HCT116 (cell line): ENCODE measurements around the gene TDRD12. TPM values are rescaled to one million over a fixed set of nuclear protein-coding genes. Genes with fewer than 3 reads are reported as not detected.
A peak's percentile ranks its signal among the peaks of the same experiment; 100 is the strongest.

Source experiments
- ATAC-seq: fragments of 200-7000 bp; cut with Tn5 transposase; 2 replicates; pipeline ENCODE4 v1.9.1; 2020; ENCODE audit warnings: mild to moderate bottlenecking, moderate library complexity
- Bru-seq: library from RNA; stranded (reverse); fragments of 400-500 nt; gene quantifications from one replicate; lab custom pipeline; 2021; lab: Mats Ljungman, UMichigan
- BruChase-seq, 2 experiments: library from RNA; stranded (reverse); fragments of 400-500 nt; gene quantifications; one replicate each; lab custom pipeline; 2021; lab: Mats Ljungman, UMichigan
- BruUV-seq: library from RNA; stranded (reverse); fragments of 400-500 nt; replicated peaks from 2 replicates; lab custom pipeline; 2021; lab: Mats Ljungman, UMichigan
- CTCF ChIA-PET: fragments of 300-600 bp; sonication (Branson Sonifier 250); formaldehyde crosslinking; loops from one replicate; lab custom pipeline; 2021; ENCODE audit warnings: antibody characterized with exemption; lab: Charles Lee
- POLR2A ChIA-PET: fragments of 300-600, 350-600 bp; sonication (Branson Sonifier 250); formaldehyde crosslinking; loops from one replicate; lab custom pipeline; 2021; ENCODE audit warnings: antibody characterized with exemption; lab: Charles Lee
- RAD21 ChIA-PET, 2 experiments: fragments of 300-600 bp; sonication (Branson Sonifier 250); formaldehyde crosslinking; loops; one replicate each; lab custom pipeline; 2023; ENCODE audit warnings: low total read pairs in 2 of 2; ENCODE audit not compliant: uncharacterized antibody in 2 of 2, unreplicated experiment in 2 of 2, low non-redundant PET in 1 of 2; lab: Charles Lee
- DNase-seq: peaks from one replicate; pipeline ENCODE4 v3.0.0-alpha.2; 2010; ENCODE audit warnings: low read depth, low spot score
- H2AFZ ChIP-seq: fragments of 200-600 bp; shearing (Covaris generic), sonication (generic); 2 replicates; pipeline ENCODE4 v1.6.1; 2017; ENCODE audit warnings: low read depth, mixed run types, mixed read lengths, antibody characterized with exemption, low read length; ENCODE audit not compliant: poor library complexity, severe bottlenecking
- H3K27ac ChIP-seq: 2 replicates; pipeline ENCODE4 v1.5.1; 2012; ENCODE audit warnings: low read depth, low read length
- H3K27me3 ChIP-seq: fragments of 200-600 bp; sonication (generic); 2 replicates; pipeline ENCODE4 v1.6.1; 2016; ENCODE audit warnings: mixed run types, low read length, mixed read lengths; ENCODE audit not compliant: insufficient read depth
- H3K36me3 ChIP-seq, 2 experiments: fragments of 200-500 bp in 1 of 2; fragments of 200-600 bp in 1 of 2; sonication (Bioruptor generic) in 1 of 2; sonication (generic) in 1 of 2; 2 replicates each; pipeline versions ENCODE4 v1.5.1 to v1.6.1; 2014 to 2016; ENCODE audit warnings: low read length in 2 of 2, inconsistent platforms in 1 of 2, mixed read lengths in 1 of 2, mixed run types in 1 of 2; ENCODE audit not compliant: insufficient read depth in 2 of 2, control insufficient read depth in 1 of 2
- H3K4me1 ChIP-seq, 2 experiments: fragments of 200-600 bp in 1 of 2; sonication (generic) in 1 of 2; 2 replicates each; pipeline versions ENCODE4 v1.5.1 to v1.6.1; 2012 to 2017; ENCODE audit warnings: low read length in 2 of 2, inconsistent platforms in 1 of 2, mild to moderate bottlenecking in 1 of 2, mixed read lengths in 1 of 2, mixed run types in 1 of 2, moderate library complexity in 1 of 2; ENCODE audit not compliant: insufficient read depth in 2 of 2, control insufficient read depth in 1 of 2
- H3K4me2 ChIP-seq: fragments of 200-600 bp; sonication (generic); 2 replicates; pipeline ENCODE4 v1.6.1; 2017; ENCODE audit warnings: mixed run types, low read length, mixed read lengths
- H3K4me3 ChIP-seq, 2 experiments: fragments of 200-600 bp in 1 of 2; sonication (generic) in 1 of 2; replicated peaks in 1 of 2; 2 replicates each; pipeline ENCODE4 v1.5.1; 2011 to 2016; ENCODE audit warnings: low read length in 2 of 2, control low read depth in 1 of 2, low read depth in 1 of 2, mild to moderate bottlenecking in 1 of 2, mixed read lengths in 1 of 2, mixed run types in 1 of 2
- H3K79me2 ChIP-seq: fragments of 200-600 bp; sonication (generic); 2 replicates; pipeline ENCODE4 v1.6.1; 2017; ENCODE audit warnings: mild to moderate bottlenecking, mixed run types, low read length, moderate library complexity, mixed read lengths; ENCODE audit not compliant: insufficient read depth
- H3K9ac ChIP-seq: fragments of 200-600 bp; sonication (generic); 2 replicates; pipeline ENCODE4 v1.6.1; 2016; ENCODE audit warnings: low read length, mixed read lengths
- H3K9me2 ChIP-seq: fragments of 200-600 bp; sonication (generic), shearing (Covaris generic); 2 replicates; pipeline ENCODE4 v1.6.1; 2017; ENCODE audit warnings: mixed run types, mild to moderate bottlenecking, moderate library complexity; ENCODE audit not compliant: insufficient read depth
- H3K9me3 ChIP-seq, 2 experiments: fragments of 200-500 bp in 1 of 2; fragments of 200-600 bp in 1 of 2; sonication (Bioruptor generic) in 1 of 2; sonication (generic) in 1 of 2; 2 replicates each; pipeline ENCODE4 v1.6.1; 2014 to 2017; ENCODE audit warnings: low read length in 2 of 2, mixed read lengths in 2 of 2, inconsistent platforms in 1 of 2, low read depth in 1 of 2, mild to moderate bottlenecking in 1 of 2, mixed run types in 1 of 2, moderate library complexity in 1 of 2; ENCODE audit not compliant: control insufficient read depth in 1 of 2, insufficient read depth in 1 of 2
- H4K20me1 ChIP-seq: fragments of 200-600 bp; sonication (generic), shearing (Covaris generic); 2 replicates; pipeline ENCODE4 v1.6.1; 2017; ENCODE audit warnings: mixed run types, mild to moderate bottlenecking, moderate library complexity; ENCODE audit not compliant: insufficient read depth
- intact Hi-C: fragments of 100-400 bp; cut with micrococcal nuclease; formaldehyde crosslinking; loops from 2 replicates; pipeline ENCODE4 v1.10.0; 2022
- long read RNA-seq: library from polyadenylated mRNA; unstranded; transcript quantifications from one replicate; pipeline ENCODE4 v2.0.0, GENCODE V29; 2021; ENCODE audit not compliant: unreplicated experiment
- polyA plus RNA-seq: library from polyadenylated mRNA; unstranded; fragments of >200 nt; gene quantifications from 2 replicates; pipeline ENCODE4 v1.2.1, GENCODE V29; 2012; ENCODE audit warnings: missing spikeins
- total RNA-seq: library from RNA; stranded (reverse); gene quantifications from one replicate; pipeline ENCODE4 v1.2.1, GENCODE V29; 2021; ENCODE audit not compliant: unreplicated experiment
- TF ChIP-seq, protein P1 (sequence below), 3 experiments: fragments of 200-600 bp in 1 of 3; sonication (generic) in 1 of 3; IDR thresholded peaks in 2 of 3; conservative IDR thresholded peaks in 1 of 3; 2 replicates each; pipeline ENCODE4 v1.5.1; 2012 to 2017; ENCODE audit warnings: low read depth in 2 of 3, low read length in 2 of 3, antibody characterized with exemption in 1 of 3, borderline replicate concordance in 1 of 3, control low read depth in 1 of 3, mild to moderate bottlenecking in 1 of 3, mixed read lengths in 1 of 3, mixed run types in 1 of 3, moderate library complexity in 1 of 3; ENCODE audit not compliant: insufficient read depth in 1 of 3
- TF ChIP-seq, protein P2 (sequence below): IDR thresholded peaks from 2 replicates; pipeline ENCODE4 v1.6.1; 2012; ENCODE audit warnings: low read depth

TDRD12 gene, protein sequence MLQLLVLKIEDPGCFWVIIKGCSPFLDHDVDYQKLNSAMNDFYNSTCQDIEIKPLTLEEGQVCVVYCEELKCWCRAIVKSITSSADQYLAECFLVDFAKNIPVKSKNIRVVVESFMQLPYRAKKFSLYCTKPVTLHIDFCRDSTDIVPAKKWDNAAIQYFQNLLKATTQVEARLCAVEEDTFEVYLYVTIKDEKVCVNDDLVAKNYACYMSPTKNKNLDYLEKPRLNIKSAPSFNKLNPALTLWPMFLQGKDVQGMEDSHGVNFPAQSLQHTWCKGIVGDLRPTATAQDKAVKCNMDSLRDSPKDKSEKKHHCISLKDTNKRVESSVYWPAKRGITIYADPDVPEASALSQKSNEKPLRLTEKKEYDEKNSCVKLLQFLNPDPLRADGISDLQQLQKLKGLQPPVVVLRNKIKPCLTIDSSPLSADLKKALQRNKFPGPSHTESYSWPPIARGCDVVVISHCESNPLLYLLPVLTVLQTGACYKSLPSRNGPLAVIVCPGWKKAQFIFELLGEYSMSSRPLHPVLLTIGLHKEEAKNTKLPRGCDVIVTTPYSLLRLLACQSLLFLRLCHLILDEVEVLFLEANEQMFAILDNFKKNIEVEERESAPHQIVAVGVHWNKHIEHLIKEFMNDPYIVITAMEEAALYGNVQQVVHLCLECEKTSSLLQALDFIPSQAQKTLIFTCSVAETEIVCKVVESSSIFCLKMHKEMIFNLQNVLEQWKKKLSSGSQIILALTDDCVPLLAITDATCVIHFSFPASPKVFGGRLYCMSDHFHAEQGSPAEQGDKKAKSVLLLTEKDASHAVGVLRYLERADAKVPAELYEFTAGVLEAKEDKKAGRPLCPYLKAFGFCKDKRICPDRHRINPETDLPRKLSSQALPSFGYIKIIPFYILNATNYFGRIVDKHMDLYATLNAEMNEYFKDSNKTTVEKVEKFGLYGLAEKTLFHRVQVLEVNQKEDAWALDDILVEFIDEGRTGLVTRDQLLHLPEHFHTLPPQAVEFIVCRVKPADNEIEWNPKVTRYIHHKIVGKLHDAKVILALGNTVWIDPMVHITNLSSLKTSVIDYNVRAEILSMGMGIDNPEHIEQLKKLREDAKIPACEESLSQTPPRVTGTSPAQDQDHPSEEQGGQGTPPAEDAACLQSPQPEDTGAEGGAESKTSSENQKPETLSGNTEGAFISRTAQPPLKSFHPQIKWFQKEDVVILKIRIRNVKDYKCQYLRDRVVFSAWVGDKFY (N-terminal part only)
- total RNA-seq: 0.30 TPM
- polyA plus RNA-seq: 0.05 and 0.06 TPM in 2 replicates
- Bru-seq, nascent RNA: percentile 8 among the genes with signal in this experiment
- BruChase-seq, experiment 1, labeled RNA remaining after a 6-hour chase: percentile 11 among the genes with signal in this experiment
- percentile 11 among the genes with signal in this experiment for BruChase-seq, experiment 2, labeled RNA remaining after a 2-hour chase
- long read RNA-seq: 0 reads

DNA sequence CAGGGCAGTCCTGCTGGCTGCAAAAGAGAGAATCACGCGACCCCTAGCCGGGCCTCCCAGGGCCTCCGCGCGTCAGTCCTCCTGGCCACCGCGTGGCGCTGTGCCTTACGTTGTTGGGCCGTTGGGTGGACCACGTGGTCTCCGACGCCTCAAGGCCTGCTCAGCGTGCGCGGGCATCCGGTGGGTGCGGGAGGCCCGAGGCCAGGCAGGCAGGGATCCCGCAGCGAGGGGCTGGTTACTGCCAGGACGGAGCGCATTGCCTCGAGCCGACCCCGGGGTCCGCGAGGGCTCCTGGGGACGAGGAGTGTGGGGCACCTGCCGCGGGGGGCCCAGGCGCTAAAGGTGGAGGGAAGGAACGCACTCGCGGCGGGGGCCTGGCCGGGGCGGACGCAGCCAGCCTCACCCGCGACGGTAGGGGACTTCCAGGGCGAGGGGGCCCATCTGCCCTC lies at the start of gene TDRD12:
Gene TDRD12 (plus strand): TSS at position 157 of the 449 bp plus-strand sequence. CDS start 306 bp downstream, outside the sequence.
- no peaks in the 10 kb centered on the region for H3K9me2 ChIP-seq
- H3K27me3 ChIP-seq: no peaks in the 10 kb centered on the region
- no peaks in the 10 kb centered on the region for H3K36me3 ChIP-seq
- H3K79me2 ChIP-seq: no peaks in the 10 kb centered on the region
- ChIA-PET POLR2A (no interaction called here), CTCF (no interaction called here), RAD21 (no interaction called here)
- intact Hi-C loops: no loop called here
- no peaks in the 10 kb centered on the region for H3K4me1 ChIP-seq
- no peak within 1 kb of the TSS for H3K4me3 ChIP-seq
- no peaks in the 10 kb centered on the region for H3K9me3 ChIP-seq
- no peak within 1 kb of the TSS for H3K27ac ChIP-seq
- H3K9ac ChIP-seq: no peak within 1 kb of the TSS
- H2AFZ ChIP-seq: no peak within 1 kb of the TSS
- no TSS peak for BruUV-seq
- TF ChIP-seq, protein P1, sequence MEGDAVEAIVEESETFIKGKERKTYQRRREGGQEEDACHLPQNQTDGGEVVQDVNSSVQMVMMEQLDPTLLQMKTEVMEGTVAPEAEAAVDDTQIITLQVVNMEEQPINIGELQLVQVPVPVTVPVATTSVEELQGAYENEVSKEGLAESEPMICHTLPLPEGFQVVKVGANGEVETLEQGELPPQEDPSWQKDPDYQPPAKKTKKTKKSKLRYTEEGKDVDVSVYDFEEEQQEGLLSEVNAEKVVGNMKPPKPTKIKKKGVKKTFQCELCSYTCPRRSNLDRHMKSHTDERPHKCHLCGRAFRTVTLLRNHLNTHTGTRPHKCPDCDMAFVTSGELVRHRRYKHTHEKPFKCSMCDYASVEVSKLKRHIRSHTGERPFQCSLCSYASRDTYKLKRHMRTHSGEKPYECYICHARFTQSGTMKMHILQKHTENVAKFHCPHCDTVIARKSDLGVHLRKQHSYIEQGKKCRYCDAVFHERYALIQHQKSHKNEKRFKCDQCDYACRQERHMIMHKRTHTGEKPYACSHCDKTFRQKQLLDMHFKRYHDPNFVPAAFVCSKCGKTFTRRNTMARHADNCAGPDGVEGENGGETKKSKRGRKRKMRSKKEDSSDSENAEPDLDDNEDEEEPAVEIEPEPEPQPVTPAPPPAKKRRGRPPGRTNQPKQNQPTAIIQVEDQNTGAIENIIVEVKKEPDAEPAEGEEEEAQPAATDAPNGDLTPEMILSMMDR (IDR thresholded peaks at IDR 0.05 in 2 of 3, conservative IDR thresholded peaks at IDR 0.05 in 1 of 3; ENCODE audit: borderline replicate concordance in 1 of 3, insufficient read depth in 1 of 3, low read depth in 2 of 3, low read length in 2 of 3): peak in 2 of 3 experiments; percentile 34 to 52; a peak in 3 of 6 replicates
- TF ChIP-seq, protein P2, sequence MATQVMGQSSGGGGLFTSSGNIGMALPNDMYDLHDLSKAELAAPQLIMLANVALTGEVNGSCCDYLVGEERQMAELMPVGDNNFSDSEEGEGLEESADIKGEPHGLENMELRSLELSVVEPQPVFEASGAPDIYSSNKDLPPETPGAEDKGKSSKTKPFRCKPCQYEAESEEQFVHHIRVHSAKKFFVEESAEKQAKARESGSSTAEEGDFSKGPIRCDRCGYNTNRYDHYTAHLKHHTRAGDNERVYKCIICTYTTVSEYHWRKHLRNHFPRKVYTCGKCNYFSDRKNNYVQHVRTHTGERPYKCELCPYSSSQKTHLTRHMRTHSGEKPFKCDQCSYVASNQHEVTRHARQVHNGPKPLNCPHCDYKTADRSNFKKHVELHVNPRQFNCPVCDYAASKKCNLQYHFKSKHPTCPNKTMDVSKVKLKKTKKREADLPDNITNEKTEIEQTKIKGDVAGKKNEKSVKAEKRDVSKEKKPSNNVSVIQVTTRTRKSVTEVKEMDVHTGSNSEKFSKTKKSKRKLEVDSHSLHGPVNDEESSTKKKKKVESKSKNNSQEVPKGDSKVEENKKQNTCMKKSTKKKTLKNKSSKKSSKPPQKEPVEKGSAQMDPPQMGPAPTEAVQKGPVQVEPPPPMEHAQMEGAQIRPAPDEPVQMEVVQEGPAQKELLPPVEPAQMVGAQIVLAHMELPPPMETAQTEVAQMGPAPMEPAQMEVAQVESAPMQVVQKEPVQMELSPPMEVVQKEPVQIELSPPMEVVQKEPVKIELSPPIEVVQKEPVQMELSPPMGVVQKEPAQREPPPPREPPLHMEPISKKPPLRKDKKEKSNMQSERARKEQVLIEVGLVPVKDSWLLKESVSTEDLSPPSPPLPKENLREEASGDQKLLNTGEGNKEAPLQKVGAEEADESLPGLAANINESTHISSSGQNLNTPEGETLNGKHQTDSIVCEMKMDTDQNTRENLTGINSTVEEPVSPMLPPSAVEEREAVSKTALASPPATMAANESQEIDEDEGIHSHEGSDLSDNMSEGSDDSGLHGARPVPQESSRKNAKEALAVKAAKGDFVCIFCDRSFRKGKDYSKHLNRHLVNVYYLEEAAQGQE: no peak
- no peaks in the 10 kb centered on the region for H4K20me1 ChIP-seq
- peak; percentile 79 for ATAC-seq
- H3K4me2 ChIP-seq: no peak within 1 kb of the TSS
- DNase-seq: no peak
